Measurements from ENCODE around the gene NELFCD. TPM values are rescaled to one million over a fixed set of nuclear protein-coding genes. Genes with fewer than 3 reads are reported as not detected.
A peak's percentile ranks its signal among the peaks of the same experiment; 100 is the strongest.

Gene NELFCD
- total RNA-seq, 6 experiments from 2014 or later: 31.1 to 41.4 (median 36.5) TPM

DNA sequence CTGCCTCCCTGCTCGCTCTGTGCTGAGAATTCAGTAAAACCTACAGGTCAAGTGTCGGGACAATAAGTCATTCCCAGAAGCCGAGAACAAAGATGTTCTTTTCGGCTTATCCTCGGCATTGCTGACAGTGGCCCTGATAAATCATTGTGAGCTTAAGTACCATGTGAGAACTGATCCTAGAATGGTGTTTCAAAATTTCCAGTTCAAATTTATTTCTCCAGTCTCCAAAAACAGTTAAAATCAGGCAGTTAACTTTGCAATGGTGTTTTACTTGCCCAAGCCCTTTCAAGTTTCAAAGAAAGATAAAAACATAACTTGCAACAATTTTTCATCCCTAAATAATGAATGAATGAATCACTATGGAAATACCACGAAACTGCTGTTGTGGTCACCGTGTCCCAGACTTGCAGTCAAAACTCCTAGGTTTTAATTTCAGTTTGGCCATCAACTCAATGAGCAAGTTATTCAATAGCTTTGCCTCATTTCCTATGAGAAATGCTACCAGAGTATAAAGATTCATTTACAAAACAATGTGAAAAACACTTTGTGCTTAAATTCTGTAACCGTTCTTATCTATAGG is 46.8 kb downstream of the NELFCD start:
- WGBS (ENCODE audit: insufficient coverage, low coverage, low lambda C conversion rate, missing lambda C conversion rate): 91% methylated on average over 8 of the region's 8 CpGs
- DNase-seq (no peak), ATAC-seq (no peak)
- Histone ChIP-seq H3K4me1 (peaks cover 0 to 41% (median 14%) of the 10 kb centered on the region in 4 donors), H3K4me3 (no peak overlapping the region), H3K36me3 (peaks cover 4 to 56% (median 15%) of the 10 kb centered on the region in 4 donors), H3K27me3 (no peaks in the 10 kb centered on the region), H3K27ac (no peak overlapping the region), H3K9me3 (no peaks in the 10 kb centered on the region)
- intact Hi-C loops (cut with DNase I): no loop called here
- TF ChIP-seq, protein P1, sequence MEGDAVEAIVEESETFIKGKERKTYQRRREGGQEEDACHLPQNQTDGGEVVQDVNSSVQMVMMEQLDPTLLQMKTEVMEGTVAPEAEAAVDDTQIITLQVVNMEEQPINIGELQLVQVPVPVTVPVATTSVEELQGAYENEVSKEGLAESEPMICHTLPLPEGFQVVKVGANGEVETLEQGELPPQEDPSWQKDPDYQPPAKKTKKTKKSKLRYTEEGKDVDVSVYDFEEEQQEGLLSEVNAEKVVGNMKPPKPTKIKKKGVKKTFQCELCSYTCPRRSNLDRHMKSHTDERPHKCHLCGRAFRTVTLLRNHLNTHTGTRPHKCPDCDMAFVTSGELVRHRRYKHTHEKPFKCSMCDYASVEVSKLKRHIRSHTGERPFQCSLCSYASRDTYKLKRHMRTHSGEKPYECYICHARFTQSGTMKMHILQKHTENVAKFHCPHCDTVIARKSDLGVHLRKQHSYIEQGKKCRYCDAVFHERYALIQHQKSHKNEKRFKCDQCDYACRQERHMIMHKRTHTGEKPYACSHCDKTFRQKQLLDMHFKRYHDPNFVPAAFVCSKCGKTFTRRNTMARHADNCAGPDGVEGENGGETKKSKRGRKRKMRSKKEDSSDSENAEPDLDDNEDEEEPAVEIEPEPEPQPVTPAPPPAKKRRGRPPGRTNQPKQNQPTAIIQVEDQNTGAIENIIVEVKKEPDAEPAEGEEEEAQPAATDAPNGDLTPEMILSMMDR (IDR thresholded peaks at IDR 0.05): no peak
- no peak for TF ChIP-seq POLR2A (IDR thresholded peaks at IDR 0.05)

DNA sequence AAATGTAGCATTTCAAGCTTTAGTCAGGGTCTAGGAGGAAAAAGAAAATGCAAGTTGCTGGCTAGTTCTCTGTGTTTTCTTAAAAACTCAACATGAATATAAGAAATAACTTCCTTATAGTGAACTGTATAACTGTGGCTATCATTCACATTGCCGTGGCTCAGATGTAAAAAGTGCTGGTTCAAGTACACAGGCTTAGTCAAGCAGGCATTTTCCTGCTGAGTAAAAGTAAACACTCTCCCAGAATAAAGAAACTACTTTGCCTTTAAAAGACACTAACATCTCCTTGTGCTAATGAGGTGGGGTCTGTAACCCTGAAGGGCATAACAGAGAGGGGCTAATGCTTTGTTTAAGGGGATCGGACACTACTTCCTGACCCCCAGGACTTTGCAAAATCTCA is 47.8 kb downstream of the NELFCD start:
- Histone ChIP-seq H3K9me3 (no peaks in the 10 kb centered on the region), H3K36me3 (peaks cover 4 to 56% (median 15%) of the 10 kb centered on the region in 4 donors), H3K4me3 (no peak overlapping the region), H3K4me1 (peaks cover 0 to 39% (median 14%) of the 10 kb centered on the region in 4 donors), H3K27me3 (no peaks in the 10 kb centered on the region), H3K27ac (no peak overlapping the region)
- TF ChIP-seq, protein P1 (IDR thresholded peaks at IDR 0.05): no peak
- TF ChIP-seq POLR2A (IDR thresholded peaks at IDR 0.05): no peak
- intact Hi-C loops (cut with DNase I): no loop called here
- ATAC-seq: no peak
- no peak for DNase-seq
- 57% methylated on average over 1 of the region's 2 CpGs for WGBS (ENCODE audit: insufficient coverage, low coverage, low lambda C conversion rate, missing lambda C conversion rate)

DNA sequence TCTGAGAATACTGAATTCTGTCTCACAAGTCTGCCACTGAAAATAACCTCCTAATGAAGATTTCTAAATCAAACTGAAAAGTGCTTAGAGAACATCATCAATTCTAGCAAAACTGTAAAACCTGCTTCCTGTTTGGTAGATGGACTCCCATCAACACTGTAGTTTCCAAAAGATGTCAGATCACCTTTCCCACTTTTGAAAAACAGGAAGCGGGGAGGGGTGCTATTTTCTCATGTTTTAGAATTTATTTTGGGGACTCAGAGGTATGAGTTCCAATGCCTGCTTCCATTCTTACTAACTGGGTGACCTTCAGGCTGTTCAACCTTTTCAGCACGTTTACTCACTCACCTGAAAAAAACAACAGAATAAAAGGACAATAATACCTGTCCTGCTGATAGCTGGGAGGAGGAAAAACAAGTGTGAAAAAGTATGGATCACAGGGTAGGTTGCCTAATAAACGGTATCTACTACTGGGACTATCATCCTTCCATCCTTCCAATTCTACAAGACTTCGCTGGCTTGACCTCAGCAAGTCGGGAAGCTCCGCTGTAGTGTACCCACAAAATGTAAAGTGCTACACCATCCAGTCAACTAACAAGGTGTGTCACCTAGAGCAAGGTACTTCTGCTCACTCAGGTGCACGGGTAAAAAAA is 50.0 kb downstream of the NELFCD start:
- 55% methylated on average over 7 of the region's 7 CpGs for WGBS (ENCODE audit: insufficient coverage, low coverage, low lambda C conversion rate, missing lambda C conversion rate)
- H3K4me3 ChIP-seq: peak overlapping the region; percentile 57 to 95 (median 93)
- H3K9me3 ChIP-seq: no peaks in the 10 kb centered on the region
- DNase-seq (no peak), ATAC-seq (no peak)
- intact Hi-C loops (cut with DNase I): no loop called here
- peaks cover 5 to 55% (median 23%) of the 10 kb centered on the region in 4 donors for H3K36me3 ChIP-seq
- H3K27ac ChIP-seq: peak overlapping the region in 1 of 3 donors; percentile 80
- H3K27me3 ChIP-seq: no peaks in the 10 kb centered on the region
- peaks cover 0 to 33% (median 14%) of the 10 kb centered on the region in 4 donors for H3K4me1 ChIP-seq
- TF ChIP-seq POLR2A (IDR thresholded peaks at IDR 0.05): no peak
- TF ChIP-seq, protein P1 (IDR thresholded peaks at IDR 0.05): no peak

DNA sequence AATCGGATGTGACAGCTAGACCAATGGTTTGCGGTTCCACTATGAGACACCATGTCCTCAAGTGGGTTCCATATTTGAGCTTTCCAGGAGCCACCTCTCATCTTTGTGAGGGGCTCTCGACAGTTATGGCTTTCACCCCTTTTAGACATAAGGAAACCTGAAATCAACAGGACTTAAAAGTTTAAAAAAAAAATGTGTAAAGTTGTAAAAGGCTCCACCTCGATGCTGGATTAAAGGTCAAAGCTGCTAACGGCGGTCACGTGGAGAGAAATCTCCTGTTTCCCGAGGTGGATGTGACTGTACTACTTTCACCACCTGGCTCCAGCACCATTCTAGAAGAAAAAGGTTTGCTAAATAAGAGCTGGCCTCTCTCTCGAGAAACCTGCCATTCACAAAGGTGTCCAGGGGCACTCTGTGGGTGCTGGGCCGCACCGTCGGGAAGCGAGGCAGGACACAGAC is 50.5 kb downstream of the NELFCD start:
- intact Hi-C loops (cut with DNase I): no loop called here
- Histone ChIP-seq H3K9me3 (no peaks in the 10 kb centered on the region), H3K4me3 (peak overlapping the region; percentile 57 to 95 (median 93)), H3K4me1 (peaks cover 0 to 33% (median 14%) of the 10 kb centered on the region in 4 donors), H3K27ac (peak overlapping the region; percentile 78 to 81 (median 80)), H3K36me3 (peaks cover 8 to 56% (median 27%) of the 10 kb centered on the region in 4 donors), H3K27me3 (no peaks in the 10 kb centered on the region)
- DNase-seq: no peak
- TF ChIP-seq, protein P1 (IDR thresholded peaks at IDR 0.05): no peak
- TF ChIP-seq POLR2A (IDR thresholded peaks at IDR 0.05): no peak
- 16% methylated on average over 8 of the region's 13 CpGs for WGBS (ENCODE audit: insufficient coverage, low coverage, low lambda C conversion rate, missing lambda C conversion rate)
- ATAC-seq: no peak
